GM19324 (cell line): ENCODE data around the gene SNAPC2.
A peak's percentile ranks its signal among the peaks of the same experiment; 100 is the strongest.

Source experiments
- ATAC-seq: cut with Tn5 transposase; IDR thresholded peaks from one replicate; pipeline ENCODE4 v1.9.1; 2021; ENCODE audit warnings: mild to moderate bottlenecking, moderate library complexity; ENCODE audit not compliant: unreplicated experiment, low FRiP score

Gene SNAPC2

GRCh38 chr19:7919610-7920518 lies at the start of gene SNAPC2:
Gene SNAPC2, plus strand, starts transcription at chr19:7920338. Its CDS starts 29 bp downstream, at chr19:7920367.
- ATAC-seq: peak; percentile 74

GRCh38 chr19:7870571-7871436 lies 49.3 kb upstream of the SNAPC2 start:
- ATAC-seq: no peak

- no peak for ATAC-seq
Observed at GRCh38 chr19:7871437-7872305, 48.5 kb upstream of the SNAPC2 start.

GRCh38 chr19:7872306-7873204 lies 47.6 kb upstream of the SNAPC2 start:
- no peak for ATAC-seq

- no peak for ATAC-seq
Observed at GRCh38 chr19:7873304-7874075, 46.6 kb upstream of the SNAPC2 start.

GRCh38 chr19:7874076-7874896 lies 45.9 kb upstream of the SNAPC2 start, which contains the start of gene PRR36:
Gene PRR36, minus strand, starts transcription at chr19:7874390. Its CDS starts 701 bp downstream, at chr19:7873689.
- ATAC-seq: no peak

- no peak for ATAC-seq
Observed at GRCh38 chr19:7874897-7875273, 45.3 kb upstream of the SNAPC2 start.

- ATAC-seq: no peak
Observed at GRCh38 chr19:7877249-7877836, 42.8 kb upstream of the SNAPC2 start.

- no peak for ATAC-seq
Observed at GRCh38 chr19:7879111-7879807, 40.9 kb upstream of the SNAPC2 start.

- no peak for ATAC-seq
Observed at GRCh38 chr19:7879836-7880235, 40.3 kb upstream of the SNAPC2 start.

- ATAC-seq: no peak
Observed at GRCh38 chr19:7881910-7882309, 38.2 kb upstream of the SNAPC2 start.

GRCh38 chr19:7883105-7883504 lies 37.0 kb upstream of the SNAPC2 start:
- no peak for ATAC-seq

- ATAC-seq: no peak
Observed at GRCh38 chr19:7883796-7884570, 36.2 kb upstream of the SNAPC2 start.

- no peak for ATAC-seq
Observed at GRCh38 chr19:7885818-7886217, 34.3 kb upstream of the SNAPC2 start.

- ATAC-seq: no peak
Observed at GRCh38 chr19:7887408-7888144, 32.6 kb upstream of the SNAPC2 start.
